ENCODE measurements around the gene DNM1.
A peak's percentile ranks its signal among the peaks of the same experiment; 100 is the strongest.

DNM1 gene

GRCh38 chr9:128206484-128206883 is 3.3 kb downstream of the DNM1 start:
- no peak for DNase-seq

- no peak for DNase-seq
Measured at GRCh38 chr9:128206916-128207910, 4.0 kb downstream of the DNM1 start.

DNA sequence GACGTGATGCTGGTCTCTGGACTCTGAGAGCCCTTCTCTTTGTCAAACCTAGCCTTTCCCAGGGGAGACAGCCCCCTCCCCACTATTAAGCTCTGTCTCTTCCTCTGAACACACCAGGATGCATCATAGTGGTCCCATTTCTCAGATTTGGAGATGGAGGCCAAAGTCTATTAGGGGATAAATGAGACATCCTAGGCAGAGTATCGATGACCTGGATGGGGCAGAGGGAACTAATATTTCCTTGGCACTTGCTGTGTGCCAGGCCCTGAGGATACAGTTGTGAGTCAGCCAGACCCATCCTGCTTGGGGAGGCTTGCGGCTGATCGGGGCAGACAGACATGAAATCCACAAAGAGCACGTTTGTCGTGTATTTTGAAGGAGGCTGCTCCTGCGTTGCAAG is 5.2 kb downstream of the DNM1 start:
- no peak for DNase-seq

- DNase-seq: no peak
Measured at GRCh38 chr9:128208946-128209669, 5.9 kb downstream of the DNM1 start.

DNA sequence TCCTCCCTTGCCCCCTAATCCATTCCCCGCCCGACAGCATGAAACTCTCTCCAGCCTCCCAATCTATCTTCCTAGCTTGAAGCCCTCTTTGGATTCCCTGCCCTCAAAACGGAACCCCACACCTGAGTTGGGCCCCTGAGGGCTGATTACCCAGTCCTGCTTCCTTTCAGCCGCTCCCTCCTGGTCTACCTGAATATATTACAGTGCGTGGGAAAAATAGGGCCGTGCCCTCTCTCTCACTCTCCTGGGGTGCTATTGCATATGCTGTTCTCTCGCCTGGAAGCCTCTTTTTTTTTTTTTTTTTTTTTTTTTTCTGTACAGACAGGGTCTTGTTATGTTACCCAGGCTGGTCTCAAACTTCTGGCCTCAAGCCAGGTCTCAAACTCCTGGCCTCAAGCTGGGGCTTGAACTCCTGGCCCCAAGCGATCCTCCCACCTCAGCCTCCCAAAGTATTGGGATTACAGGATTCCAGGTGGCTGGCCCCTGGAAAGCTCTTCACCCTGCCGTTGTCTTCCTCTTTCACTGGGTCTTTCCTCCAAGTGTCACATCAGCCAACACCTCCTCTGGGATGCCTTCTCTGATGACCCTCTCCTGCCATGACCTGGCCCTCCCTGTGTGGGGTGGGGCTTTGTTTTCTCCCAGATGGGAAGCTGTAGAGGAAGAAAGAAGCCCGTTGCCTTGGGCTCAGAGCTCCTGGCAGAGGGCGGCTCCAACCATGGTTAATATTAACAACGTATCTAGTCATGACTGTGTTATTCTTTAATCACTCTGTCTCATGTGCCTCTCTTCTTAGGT is 8.2 kb downstream of the DNM1 start:
- no peak for DNase-seq

GRCh38 chr9:128211981-128212281 is 8.8 kb downstream of the DNM1 start:
- no peak for DNase-seq

DNA sequence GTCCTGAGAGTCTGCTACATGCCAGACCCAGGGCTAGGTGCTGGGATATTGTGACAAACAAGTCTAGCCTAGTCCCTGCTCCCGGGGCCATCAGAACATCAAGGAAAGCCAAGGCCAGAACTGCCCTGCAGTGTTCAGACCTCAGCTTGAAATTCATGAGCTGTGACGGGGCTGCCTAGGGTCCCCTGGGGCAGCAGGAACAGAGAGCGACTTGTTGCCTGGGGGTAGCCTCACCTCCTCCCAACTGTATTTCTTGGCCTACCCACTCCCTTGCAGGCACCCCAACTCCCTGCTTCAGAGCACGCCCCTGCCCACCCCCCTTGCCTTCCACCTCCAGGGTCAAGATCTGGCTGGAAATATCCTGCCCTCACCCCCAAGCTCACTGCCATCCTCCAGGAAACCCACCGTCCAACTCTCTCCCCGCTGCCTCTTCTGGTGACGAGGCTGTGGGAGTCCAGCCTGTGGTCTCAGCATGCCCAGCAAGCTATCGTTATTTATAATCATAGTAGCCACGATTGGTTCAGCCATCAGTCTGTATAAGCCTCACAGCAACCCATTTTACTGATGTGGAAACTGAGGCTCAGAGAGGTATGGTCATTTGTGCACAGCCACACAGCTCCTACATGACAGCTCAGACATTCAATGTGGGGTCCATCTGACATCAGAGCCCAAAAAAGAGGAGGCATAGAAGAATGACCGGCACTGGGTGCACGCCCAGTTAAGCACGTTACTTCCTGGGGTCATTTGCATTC is 10.7 kb downstream of the DNM1 start:
- DNase-seq: no peak

GRCh38 chr9:128214571-128215490 is 11.7 kb downstream of the DNM1 start:
- no peak for DNase-seq

GRCh38 chr9:128215491-128216409 is 12.6 kb downstream of the DNM1 start:
- no peak for DNase-seq

GRCh38 chr9:128216781-128217553 is 13.8 kb downstream of the DNM1 start:
- no peak for DNase-seq

- DNase-seq: no peak
Measured at GRCh38 chr9:128218172-128218517, 15.0 kb downstream of the DNM1 start.

DNA sequence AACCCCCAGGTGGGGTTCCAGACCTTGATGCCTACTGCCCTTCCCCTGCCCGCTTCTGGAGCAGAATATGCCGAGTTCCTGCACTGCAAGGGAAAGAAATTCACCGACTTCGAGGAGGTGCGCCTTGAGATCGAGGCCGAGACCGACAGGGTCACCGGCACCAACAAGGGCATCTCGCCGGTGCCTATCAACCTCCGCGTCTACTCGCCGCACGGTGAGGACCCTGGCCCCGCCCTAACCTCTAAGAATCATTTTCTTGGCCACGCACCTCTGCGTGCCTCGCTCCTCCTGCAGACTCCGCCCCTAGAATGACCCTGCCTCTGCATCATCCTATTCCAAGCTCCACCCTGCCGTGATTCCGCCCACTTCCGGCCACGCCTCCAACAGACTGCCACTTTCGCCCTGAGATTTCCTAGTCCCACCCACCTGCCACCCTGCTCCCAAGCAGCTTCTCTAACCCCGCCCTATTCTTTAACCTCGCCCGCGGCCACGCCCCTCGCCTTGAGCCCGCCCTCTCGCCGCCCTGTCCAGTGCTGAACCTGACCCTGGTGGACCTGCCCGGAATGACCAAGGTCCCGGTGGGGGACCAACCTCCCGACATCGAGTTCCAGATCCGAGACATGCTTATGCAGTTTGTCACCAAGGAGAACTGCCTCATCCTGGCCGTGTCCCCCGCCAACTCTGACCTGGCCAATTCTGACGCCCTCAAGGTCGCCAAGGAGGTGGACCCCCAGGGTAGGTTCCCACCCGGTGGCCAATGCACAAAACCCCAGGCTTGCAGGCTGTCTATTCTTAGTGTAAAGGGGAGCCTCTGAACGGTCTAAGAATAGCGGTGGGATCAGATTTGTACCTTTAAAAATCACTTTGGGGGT is 15.6 kb downstream of the DNM1 start:
- DNase-seq: peak; percentile 93

DNA sequence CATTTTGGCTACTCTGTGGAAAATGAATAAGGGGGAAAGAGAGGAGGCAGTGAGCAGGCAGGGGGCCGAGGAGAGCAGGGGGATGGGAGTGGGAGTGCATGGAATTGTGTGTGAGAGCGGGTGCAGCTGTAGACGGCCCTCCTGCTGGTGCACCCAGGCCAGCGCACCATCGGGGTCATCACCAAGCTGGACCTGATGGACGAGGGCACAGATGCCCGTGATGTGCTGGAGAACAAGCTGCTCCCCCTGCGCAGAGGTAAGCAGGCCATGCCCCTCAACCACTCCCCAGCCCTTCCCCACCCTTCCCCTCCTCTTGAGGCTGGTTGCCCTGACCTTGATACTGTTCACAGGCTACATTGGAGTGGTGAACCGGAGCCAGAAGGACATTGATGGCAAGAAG is 16.7 kb downstream of the DNM1 start:
- DNase-seq: no peak

- DNase-seq: no peak
Measured at GRCh38 chr9:128222026-128222425, 18.8 kb downstream of the DNM1 start.

- no peak for DNase-seq
Measured at GRCh38 chr9:128222880-128223670, 19.9 kb downstream of the DNM1 start.

GRCh38 chr9:128224877-128225276 is 21.7 kb downstream of the DNM1 start:
- DNase-seq: no peak

DNA sequence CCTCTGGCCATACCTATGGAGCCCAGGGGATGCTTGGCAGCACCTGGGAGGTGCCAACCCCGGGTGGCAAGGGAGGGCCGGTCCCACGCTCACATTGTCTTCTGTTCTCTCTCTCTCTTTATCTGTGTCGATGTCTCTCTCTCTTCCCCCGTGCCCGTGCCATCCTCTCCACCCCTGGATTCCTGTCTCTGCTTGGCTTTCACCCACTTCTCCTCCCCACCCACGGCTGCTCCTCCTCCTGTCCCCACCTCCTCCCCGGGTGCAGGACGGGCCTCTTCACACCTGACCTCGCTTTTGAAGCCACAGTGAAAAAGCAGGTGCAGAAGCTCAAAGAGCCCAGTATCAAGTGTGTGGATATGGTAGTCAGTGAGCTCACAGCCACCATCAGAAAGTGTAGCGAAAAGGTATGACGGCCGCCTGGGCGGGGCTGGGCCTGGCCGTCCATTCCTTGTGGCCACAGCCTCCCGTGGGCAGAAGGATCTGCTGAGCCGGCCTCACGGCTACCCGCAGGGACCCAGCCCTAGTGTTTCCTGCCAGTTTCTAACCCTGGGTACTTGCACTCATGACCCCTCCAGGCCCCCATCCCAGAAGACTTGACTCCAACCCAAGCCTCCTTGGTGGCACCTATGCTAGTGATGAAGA is 22.7 kb downstream of the DNM1 start:
- DNase-seq: no peak

Data from stimulated activated CD4-positive, alpha-beta T cell treated with anti-CD3 and anti-CD28 coated beads, Interleukin-4, amount 100 ng/mL, for 24 hours (primary cell).